GM12873 (cell line): ENCODE measurements around the gene GPRC5D.

Source experiments
- TF ChIP-seq, protein P1 (sequence below): IDR thresholded peaks from 2 replicates; pipeline ENCODE4 v1.5.1; 2012; ENCODE audit warnings: low read depth, mild to moderate bottlenecking, moderate library complexity, low read length, control low read depth; ENCODE audit not compliant: insufficient read depth; ENCODE audit errors: missing control alignments

Gene GPRC5D

DNA sequence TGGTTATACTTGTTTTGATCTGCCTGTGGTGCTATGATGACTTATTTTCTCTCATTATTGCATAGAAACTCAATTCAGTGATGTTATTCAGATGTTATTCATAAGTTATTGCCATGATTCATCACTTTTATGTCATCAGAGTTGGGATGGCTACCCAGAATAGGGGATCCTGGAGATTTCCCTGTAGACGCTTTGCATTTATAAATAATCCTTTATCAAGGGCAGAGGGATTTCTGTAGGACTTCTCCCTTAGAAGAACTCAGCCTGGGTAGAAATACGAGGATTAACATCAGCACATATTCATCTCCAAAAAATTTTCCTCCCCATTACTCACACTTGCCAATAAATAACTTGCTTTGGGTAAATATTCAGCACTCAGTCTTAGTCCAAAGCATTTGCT, 55.7 kb downstream of the GPRC5D start:
- TF ChIP-seq, protein P1, sequence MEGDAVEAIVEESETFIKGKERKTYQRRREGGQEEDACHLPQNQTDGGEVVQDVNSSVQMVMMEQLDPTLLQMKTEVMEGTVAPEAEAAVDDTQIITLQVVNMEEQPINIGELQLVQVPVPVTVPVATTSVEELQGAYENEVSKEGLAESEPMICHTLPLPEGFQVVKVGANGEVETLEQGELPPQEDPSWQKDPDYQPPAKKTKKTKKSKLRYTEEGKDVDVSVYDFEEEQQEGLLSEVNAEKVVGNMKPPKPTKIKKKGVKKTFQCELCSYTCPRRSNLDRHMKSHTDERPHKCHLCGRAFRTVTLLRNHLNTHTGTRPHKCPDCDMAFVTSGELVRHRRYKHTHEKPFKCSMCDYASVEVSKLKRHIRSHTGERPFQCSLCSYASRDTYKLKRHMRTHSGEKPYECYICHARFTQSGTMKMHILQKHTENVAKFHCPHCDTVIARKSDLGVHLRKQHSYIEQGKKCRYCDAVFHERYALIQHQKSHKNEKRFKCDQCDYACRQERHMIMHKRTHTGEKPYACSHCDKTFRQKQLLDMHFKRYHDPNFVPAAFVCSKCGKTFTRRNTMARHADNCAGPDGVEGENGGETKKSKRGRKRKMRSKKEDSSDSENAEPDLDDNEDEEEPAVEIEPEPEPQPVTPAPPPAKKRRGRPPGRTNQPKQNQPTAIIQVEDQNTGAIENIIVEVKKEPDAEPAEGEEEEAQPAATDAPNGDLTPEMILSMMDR, result no peak

GRCh38 chr12:12893438-12893837, 58.5 kb downstream of the GPRC5D start:
- TF ChIP-seq, protein P1, result no peak

DNA sequence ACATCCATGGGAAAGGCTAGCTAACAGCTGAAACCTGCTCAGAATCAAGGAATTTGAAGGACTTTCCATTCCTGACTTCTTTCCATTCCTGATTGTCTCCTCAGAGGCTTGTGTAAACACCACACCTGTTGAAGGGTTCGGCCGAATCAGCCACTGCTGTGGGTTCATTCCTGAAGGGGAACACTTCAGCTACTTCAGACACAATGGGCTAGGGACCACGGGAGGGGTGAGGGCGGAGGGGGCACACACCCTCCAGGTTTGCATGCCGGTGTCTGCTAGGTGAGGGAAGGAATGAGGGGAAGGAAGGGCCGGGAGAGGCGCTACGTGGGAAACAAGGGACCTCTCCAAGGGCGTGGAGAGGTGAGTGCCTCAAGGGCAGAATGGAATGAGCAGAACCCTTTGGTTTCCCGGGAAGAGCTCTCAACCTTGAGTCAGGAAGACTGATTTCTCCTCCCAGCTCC, 59.3 kb downstream of the GPRC5D start:
- TF ChIP-seq, protein P1, result no peak

DNA sequence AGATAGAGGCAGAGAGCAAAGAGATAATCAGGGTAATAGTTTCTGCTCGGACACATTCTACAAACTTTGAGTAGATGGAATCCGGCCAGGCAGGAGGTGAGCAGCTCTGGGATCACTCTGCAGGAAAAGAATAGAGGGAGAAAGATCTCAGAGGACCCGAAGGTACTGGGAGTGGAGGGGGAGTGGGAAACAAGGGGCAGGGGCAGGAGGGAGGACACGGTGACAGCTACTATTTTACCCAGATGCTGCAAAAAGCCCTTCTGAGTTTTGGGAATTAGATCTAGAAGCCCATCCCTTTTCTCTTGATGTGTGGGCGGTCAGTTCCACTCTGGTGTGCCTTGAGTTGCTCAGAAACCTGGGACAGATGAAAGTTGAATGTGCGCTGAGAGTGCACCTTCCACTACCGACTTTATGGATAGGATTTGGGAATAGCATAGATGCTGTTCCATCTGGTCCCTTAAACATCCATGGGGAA, 60.1 kb downstream of the GPRC5D start:
- TF ChIP-seq, protein P1, result no peak

DNA sequence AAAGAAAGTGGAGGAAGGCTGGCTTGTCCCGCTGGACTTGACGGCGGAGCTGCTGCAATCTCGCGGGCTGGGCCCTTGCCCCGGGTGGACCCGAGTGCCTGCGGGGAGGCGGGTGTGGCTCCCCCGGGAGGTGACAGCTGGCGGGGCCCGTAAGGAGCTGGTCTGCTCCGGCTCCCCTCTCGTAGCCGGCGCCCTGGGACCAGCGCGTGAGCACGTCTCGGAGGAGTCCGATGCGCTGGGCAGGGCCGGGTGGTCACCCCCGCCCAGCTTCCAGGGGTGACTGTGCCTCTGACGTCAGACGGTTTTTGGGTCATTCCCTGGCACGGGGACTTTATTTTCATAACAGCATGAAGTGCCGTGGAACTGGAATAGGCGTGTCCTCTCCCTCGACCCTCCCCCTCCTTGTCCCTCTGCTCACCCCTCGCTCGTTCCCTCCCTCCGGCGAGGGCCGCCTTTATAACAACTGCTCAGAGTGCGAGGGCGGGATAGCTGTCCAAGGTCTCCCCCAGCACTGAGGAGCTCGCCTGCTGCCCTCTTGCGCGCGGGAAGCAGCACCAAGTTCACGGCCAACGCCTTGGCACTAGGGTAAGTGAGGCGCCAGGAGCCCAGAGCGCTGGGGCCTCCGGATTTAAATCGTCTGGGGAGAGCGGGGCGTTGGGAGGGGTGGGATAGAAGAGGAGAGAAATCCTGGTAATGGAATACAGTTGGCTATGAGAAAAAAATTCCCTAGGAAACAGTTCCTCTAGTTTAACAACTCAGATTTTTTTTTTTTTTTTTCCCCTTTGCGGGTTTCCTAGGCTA, 60.7 kb downstream of the GPRC5D start, which contains the start of gene GPRC5A:
TSS of gene GPRC5A (plus strand) at position 483 of the 801 bp plus-strand sequence. CDS start 16,688 bp downstream, outside the sequence.
- TF ChIP-seq, protein P1, result no peak
